WERI-Rb-1 (cell line): ENCODE data around the gene RERE.

Experiments used
- DNase-seq: peaks from one replicate; pipeline ENCODE4 v3.0.0-alpha.2; 2020
- H3K27ac ChIP-seq: fragments of 250-450 bp; sonication (Bioruptor Pico); 2 replicates; pipeline ENCODE4 v1.5.1; 2020; ENCODE audit warnings: mild to moderate bottlenecking, moderate library complexity
- H3K27me3 ChIP-seq: fragments of 250-450 bp; sonication (Bioruptor Pico); 2 replicates; pipeline ENCODE4 v1.5.1; 2021; ENCODE audit warnings: mild to moderate bottlenecking, low read depth, moderate library complexity; ENCODE audit not compliant: insufficient read depth, severe bottlenecking
- H3K36me3 ChIP-seq: fragments of 250-450 bp; sonication (Bioruptor Pico); 2 replicates; pipeline ENCODE4 v1.5.1; 2020; ENCODE audit warnings: mild to moderate bottlenecking, moderate library complexity
- H3K4me3 ChIP-seq: 2 replicates; pipeline ENCODE4 v1.5.1; 2011; ENCODE audit warnings: low read depth, mild to moderate bottlenecking, control low read depth, low read length
- H3K9me3 ChIP-seq: fragments of 250-450 bp; sonication (Bioruptor Pico); 2 replicates; pipeline ENCODE4 v1.5.1; 2021; ENCODE audit warnings: mild to moderate bottlenecking, moderate library complexity; ENCODE audit not compliant: severe bottlenecking
- CTCF ChIP-seq: IDR thresholded peaks from 2 replicates; pipeline ENCODE4 v1.5.1; 2011; ENCODE audit warnings: low read depth, mild to moderate bottlenecking, control low read depth, inconsistent platforms, low read length

Gene RERE

GRCh38 chr1:8723010-8723409, 94.4 kb downstream of the RERE start:
- no peak for TF ChIP-seq CTCF
- Histone ChIP-seq H3K4me3 (no peak overlapping the region), H3K27ac (no peak overlapping the region), H3K36me3 (no peaks in the 10 kb centered on the region; the same call in 1 of the 2 replicates), H3K9me3 (no peaks in the 10 kb centered on the region), H3K27me3 (no peaks in the 10 kb centered on the region)
- no peak for DNase-seq

GRCh38 chr1:8722366-8722765, 95.1 kb downstream of the RERE start:
- Histone ChIP-seq H3K27me3 (no peaks in the 10 kb centered on the region), H3K36me3 (no peaks in the 10 kb centered on the region; the same call in 1 of the 2 replicates), H3K9me3 (no peaks in the 10 kb centered on the region), H3K4me3 (no peak overlapping the region), H3K27ac (no peak overlapping the region)
- DNase-seq = no peak
- no peak for TF ChIP-seq CTCF

DNA sequence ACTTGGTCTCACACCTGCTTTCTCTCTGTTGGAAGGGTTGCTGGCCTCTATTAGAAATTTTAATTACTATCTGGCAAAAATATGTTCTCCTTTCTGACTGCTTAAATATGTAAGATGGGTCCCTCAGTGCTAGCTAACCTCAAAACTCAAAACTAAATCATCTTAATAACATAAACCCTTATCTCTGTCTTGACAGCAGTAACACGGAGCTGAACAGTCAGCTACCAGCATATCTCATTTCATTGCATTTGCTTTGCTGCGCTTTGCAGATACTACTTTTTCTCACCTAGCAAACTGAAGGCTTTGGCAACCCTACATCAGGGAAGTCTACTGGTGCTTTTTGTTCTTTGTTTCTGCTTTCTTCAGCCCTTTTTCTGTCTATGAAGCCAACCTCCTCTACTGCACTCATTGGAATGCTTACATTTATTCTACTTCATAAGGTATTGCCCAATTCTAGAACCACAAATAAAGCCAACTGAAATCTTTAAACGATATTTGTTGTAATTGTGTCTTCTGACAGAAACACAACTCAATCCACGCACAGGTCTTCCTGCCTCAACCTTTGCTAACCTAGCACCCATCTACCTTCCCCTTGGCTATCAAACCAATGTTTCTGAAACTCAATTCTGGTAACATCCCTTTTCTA, 95.6 kb downstream of the RERE start:
- no peak for TF ChIP-seq CTCF
- Histone ChIP-seq H3K4me3 (no peak overlapping the region), H3K27me3 (no peaks in the 10 kb centered on the region), H3K36me3 (no peaks in the 10 kb centered on the region), H3K9me3 (no peaks in the 10 kb centered on the region), H3K27ac (no peak overlapping the region)
- DNase-seq = no peak

GRCh38 chr1:8720347-8720746, 97.1 kb downstream of the RERE start:
- no peak overlapping the region for H3K4me3 ChIP-seq
- H3K36me3 ChIP-seq = no peaks in the 10 kb centered on the region
- H3K9me3 ChIP-seq = no peaks in the 10 kb centered on the region
- DNase-seq = no peak
- no peaks in the 10 kb centered on the region for H3K27me3 ChIP-seq
- TF ChIP-seq CTCF = no peak
- H3K27ac ChIP-seq = no peak overlapping the region

DNA sequence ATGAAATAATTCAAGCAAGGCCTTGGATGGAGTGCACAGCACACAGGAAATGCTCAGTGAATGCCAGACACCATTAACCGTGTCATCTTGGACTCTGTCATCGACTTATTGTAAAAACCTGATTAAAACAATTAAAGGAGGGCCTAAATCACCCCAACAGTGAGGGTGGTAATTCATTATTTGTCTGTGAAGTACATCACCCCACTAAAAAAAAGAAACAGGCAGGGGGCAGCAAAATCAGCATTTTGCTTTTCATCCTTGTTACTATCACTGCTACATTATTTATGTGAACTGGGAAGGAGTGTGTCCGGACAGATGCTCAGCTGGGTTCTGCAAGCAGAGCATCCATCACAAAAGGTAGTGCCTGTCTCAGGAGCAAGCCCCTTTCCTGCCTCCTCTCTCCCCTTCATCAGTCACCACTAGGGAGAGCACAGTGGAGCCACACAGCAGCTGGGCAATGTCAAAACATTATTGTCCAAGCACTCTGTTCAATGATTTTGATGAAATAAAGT, 98.5 kb downstream of the RERE start:
- DNase-seq = no peak
- Histone ChIP-seq H3K27me3 (no peaks in the 10 kb centered on the region), H3K4me3 (no peak overlapping the region), H3K27ac (no peak overlapping the region), H3K9me3 (no peaks in the 10 kb centered on the region), H3K36me3 (no peaks in the 10 kb centered on the region)
- TF ChIP-seq CTCF = no peak

- H3K4me3 ChIP-seq = no peak overlapping the region
- no peaks in the 10 kb centered on the region for H3K27me3 ChIP-seq
- TF ChIP-seq CTCF = no peak
- no peak for DNase-seq
- no peaks in the 10 kb centered on the region for H3K36me3 ChIP-seq
- no peak overlapping the region for H3K27ac ChIP-seq
- H3K9me3 ChIP-seq = no peaks in the 10 kb centered on the region
These were observed 100.3 kb downstream of the RERE start for GRCh38 chr1:8717148-8717547.
